Peyer's patch (tissue), 4 donors: ENCODE results near the gene ZNF407.

Experiments used
- CTCF ChIP-seq, 6 experiments: fragments of 450-650 bp in 4 of 6; fragments of 200-600 bp in 2 of 6; sonication (generic) in 1 of 6; IDR thresholded peaks; one replicate each; pipeline ENCODE4 v1.5.1; 2017 to 2019; ENCODE audit warnings: antibody characterized with exemption in 6 of 6, mild to moderate bottlenecking in 3 of 6, moderate library complexity in 1 of 6
- POLR2A ChIP-seq, 2 donors: fragments of 450-650 bp; IDR thresholded peaks; one replicate each; pipeline ENCODE4 v1.5.1; 2017; ENCODE audit warnings: antibody characterized with exemption in 2 of 2, mild to moderate bottlenecking in 2 of 2, moderate library complexity in 2 of 2

- TF ChIP-seq CTCF (IDR thresholded peaks at IDR 0.05), result no peak
- no peak for TF ChIP-seq POLR2A (IDR thresholded peaks at IDR 0.05)
Observed at GRCh38 chr18:75010278-75010677, 412.6 kb downstream of the ZNF407 start.
